HG03064 (cell line): ENCODE measurements around the gene PSD2.
A peak's percentile ranks its signal among the peaks of the same experiment; 100 is the strongest.

Source experiments
- ATAC-seq: cut with Tn5 transposase; IDR thresholded peaks from one replicate; pipeline ENCODE4 v1.9.1; 2021; ENCODE audit warnings: low read depth; ENCODE audit not compliant: unreplicated experiment

PSD2 gene

DNA sequence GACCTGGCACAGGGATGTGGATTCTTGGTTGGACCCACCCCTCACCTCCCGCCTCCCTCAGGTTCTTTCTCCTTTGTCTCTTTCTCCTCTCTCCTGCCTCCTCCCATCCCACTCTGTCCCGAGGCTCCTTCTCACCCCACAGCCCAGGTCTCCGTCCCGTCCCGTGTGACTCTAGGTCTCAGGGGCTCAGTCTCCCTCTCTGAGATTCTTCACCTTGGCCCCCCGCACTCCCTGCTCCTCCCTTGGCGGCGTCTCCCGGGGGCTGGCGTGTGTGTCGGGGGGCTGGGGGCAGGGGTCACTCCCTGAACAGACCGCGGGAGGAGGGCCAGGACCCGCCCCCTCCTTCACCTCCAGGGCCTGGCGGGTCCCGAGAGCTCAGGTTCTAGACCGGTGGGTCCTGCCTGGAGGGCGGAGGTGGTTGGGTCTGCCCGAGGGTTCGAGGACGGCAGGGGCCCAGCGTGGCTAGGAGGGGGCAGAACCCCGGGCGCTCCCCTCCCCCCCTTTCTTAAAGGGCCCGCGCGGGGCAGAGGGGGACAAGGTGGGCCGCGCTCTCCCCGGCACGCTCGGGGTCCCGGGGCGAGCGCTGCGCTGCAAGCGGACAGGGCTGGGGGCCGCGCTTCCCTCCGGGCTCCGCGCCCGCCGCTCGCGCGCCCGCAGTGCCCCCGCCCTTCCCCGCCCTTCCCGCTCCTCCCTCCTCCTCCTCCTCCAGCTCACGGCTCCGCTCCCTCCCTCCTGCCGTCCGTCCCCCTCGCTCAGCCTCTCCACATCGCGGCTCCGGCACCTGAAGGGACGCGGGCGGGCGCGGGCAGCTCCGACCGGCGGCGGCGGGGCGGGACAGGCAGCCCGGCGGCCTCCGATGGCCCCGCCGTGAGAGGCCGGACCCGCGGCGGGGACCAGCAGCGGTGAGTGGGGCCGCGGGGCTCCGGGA lies at the start of gene PSD2:
PSD2 (plus strand) TSS at position 735 of the 928 bp plus-strand sequence. CDS start 13,633 bp downstream, outside the sequence.
- ATAC-seq, result no peak

GRCh38 chr5:139746691-139747582 lies 48.7 kb upstream of the PSD2 start:
- ATAC-seq, result peak; percentile 33

DNA sequence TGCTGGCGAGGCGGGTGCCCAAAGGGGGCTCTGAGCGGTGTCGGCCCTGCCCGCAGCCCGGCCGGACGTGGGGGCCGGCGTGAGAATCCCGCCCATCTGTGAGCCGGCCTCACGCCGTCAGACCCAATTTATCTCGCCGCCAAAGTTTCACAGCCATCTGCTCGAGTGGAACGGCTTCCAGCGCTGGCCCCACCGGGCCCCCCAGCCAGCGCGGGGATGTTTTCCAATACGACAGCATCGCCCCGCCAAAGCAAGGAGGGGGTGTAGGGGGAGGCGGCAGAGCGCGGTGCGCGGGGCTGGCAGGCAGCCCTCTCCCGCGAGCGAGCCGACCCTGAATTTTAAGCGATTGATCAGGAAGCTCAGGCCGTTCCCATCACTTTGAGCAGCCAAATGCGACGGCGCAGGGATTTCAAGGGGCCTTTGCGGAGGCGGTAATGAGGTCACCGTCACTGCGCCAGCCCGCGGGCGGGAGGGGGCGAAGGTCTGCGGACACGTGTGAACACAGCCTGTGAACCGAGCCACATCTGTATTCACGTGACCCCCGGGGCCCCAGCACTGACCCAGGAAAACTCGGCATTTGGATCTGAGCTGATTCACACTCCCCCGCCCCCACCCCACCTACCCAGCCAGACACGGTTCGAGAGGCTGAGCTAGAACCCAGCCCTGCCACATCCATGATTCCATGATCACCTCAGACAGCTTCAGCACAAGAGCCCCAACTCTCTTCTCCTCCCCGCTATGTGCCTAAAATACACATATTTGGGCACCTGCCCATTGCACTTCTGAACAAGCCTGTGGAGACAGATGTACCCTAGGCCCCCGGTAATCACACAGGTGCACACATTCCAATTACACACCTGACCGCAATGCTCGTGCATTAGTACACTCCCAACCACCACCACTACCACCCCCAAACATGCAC lies 47.8 kb upstream of the PSD2 start:
- peak; percentile 6 for ATAC-seq

DNA sequence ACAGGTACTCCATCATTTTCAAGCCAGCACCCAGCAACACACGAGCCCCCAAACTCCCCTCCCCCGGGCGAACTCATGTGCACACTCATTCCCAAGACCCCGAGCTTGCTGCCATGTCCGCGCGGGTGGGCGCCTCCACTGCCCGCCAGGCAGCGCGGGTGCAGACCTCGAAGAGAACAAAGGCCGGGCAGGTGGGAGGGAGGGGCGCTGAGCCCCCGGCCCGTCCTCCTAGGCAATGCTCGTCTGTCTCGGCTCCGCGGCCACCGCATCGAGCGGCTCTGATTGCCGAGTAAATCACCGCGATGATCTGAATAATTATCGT lies 47.1 kb upstream of the PSD2 start:
- no peak for ATAC-seq

DNA sequence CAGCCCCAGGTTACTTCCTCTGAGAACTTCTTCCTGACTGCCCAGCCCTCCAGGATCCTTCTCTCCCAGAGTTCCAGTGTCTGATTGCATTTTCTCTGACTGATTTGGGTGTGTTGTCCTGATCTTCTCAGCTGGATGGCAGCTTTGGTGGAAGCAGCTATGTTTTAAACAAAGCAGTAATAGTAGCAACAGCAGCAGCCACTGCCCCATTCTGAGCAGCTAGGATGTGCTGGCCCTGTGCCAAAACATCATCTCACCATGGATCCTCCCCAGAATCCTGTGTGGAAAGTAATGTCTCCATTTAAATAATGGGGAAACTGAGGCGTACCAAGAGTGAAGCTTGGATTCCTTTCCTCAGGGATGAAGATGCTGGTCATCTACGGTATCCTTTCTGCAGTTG lies 46.4 kb upstream of the PSD2 start:
- no peak for ATAC-seq

DNA sequence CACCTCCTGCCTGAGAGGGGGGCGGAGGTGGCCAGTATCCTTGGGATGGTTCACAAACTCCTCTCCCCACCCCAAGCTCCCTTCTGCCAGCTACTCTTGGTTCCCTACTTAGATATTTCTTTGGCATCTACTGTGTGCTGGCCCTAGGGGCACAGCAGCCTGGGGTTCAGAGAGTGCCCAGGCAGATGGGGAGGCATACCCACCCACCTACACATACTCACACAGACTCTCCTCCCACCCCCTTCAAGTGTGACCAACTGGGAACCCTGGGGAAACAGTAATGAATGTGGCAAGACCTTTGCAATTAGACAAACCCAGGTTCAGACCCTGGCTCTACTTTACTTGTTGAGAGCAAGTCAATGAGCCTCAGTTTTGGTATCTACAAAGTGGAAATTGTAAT lies 44.4 kb upstream of the PSD2 start:
- ATAC-seq, result no peak

DNA sequence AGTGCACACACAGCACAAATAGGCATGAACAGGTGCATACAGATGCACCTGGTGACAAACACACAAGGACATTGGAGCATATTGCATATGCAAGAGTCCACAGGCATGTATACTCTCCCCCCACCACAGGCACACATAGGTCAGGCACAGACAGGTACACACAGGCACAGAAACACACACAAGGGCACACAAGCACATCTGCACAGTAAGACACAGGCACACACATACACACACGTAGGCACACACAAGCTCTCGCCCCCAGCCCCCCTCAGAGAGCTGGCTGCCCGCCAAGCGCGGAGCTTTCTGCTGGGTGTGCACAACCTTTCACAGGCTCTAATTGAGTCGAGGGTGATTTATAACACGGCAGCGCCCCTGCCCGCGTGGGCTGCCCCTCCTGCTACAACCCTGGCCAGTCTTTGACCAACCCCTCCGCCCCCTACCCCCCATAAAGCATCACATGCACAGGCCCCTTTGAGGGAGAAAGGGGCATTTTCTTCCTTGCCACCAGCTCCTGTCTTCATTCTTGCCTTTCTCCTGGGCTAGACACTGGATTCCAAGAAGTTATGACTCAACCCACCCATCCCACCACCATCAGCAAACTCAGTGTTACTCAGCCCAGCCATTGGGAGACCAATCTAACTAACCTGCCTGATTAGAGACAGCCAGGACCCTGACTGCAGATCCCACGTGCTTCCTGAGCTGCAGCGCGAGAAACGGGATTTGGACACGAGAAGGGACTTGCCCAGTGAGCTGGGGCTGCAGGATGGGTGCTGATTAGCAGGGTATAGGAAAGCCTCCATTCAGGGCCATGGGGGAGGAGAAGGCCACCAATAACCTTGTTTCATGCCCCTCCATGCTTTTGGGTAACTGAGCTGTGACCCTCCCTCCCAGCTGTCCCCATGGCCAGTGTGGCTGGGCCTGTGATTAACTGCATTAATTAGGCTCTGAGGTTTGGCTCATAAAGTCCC lies 42.8 kb upstream of the PSD2 start:
- no peak for ATAC-seq

GRCh38 chr5:139755892-139756671 lies 39.5 kb upstream of the PSD2 start:
- ATAC-seq, result no peak

DNA sequence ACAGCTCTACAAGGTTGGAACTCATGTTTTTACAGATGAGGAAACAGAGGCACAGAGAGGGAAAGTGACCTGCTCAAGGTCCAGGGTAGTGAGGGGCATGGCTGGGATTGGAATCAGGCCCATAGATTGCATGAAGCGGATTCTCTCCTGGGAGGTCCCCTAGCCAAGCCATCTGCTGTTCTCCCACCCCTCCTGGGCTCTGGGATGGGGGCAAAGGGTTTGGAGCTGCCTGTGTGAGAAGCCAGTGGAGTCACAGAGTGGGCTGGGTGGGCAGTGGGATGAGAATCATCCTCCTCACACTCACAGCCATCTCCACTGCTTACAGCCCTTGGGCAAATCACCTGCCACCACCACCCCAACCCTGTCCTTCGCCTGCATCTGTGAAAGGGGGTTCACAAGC lies 38.6 kb upstream of the PSD2 start:
- no peak for ATAC-seq

DNA sequence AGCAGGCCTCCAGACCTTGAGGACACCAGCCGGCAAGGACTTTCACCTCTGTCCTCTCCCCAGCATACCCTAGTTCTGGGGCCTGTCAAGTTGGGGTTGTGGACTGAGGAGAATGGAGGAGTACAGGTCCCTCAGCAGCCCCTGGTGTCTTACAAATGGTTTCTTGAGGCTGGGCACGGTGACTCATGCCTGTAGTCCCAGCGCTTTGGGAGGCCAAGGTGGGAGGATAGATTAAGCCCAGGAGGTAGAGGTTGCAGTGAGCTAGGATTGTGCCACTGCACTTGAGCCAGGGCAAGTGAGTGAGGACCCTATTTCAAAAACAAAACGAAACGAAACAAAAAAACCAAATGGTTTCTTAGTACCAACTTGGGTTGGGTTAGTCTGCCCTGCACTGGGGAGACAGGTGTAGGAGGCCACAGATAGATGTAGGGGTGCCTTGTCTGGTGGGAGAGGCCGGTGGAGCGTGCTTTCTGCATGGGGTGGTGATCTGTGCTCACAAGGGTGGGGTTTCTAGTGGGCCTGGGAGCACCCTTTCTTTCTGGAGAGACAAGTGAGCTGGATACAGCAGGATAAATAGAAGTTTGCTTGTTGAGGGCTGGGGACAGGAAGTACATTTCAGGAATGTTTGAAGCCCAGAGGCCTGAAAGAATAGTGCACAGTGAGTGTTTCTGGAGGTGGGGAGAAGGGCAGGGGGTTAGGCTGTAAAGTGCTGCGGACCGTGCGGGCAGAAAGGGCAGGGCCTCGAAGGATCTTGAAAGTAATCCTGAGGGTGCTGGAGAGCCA lies 37.7 kb upstream of the PSD2 start:
- no peak for ATAC-seq

DNA sequence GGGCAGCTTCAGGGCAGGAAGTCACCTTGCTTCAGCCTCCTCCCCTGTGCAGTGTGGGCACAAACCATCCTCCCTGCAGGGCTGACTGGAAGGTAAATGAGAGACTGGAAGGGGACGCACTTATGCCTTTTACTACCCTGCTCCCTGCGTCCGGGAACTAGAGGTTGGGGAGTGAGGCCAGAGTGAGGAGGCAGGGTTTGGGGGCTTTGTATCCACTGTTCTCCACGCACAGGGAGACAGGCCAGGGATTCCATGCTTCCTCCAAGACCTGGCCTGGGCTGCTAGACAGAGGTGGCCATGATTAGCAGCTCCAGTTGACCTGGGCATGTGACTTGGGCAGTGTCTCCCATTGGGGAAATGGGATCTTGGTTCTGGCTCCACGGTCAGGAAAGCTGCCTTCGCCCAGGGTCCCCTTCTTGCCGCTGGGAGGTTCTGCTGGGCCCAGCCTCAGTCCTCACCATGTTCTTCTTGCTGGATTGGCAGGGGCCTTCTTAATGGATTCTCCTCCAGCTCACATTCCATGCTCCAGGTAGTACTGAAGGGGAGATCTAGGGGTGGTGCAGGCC lies 37.0 kb upstream of the PSD2 start:
- no peak for ATAC-seq

GRCh38 chr5:139759219-139759721 lies 36.3 kb upstream of the PSD2 start:
- ATAC-seq, result no peak

GRCh38 chr5:139760066-139761056 lies 35.2 kb upstream of the PSD2 start:
- ATAC-seq, result no peak

DNA sequence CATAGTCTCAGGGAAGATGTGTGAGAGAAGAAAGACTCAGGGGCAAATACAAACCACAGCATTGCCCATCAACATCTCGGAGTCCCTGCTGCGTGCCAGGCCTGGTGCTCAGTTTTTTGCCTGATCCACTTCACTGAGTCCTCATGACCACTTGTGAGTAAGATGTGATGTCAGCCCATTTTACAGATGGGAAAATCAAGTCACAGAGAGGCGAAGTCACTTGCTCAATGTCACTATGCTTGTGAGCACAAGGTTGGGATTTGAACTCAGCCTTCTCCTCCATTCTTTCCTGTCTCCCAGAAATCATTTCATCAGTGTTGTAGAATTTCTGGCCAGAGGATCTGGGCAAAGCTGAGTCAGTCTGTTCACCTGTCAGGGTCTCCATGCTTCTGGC lies 34.6 kb upstream of the PSD2 start:
- no peak for ATAC-seq

DNA sequence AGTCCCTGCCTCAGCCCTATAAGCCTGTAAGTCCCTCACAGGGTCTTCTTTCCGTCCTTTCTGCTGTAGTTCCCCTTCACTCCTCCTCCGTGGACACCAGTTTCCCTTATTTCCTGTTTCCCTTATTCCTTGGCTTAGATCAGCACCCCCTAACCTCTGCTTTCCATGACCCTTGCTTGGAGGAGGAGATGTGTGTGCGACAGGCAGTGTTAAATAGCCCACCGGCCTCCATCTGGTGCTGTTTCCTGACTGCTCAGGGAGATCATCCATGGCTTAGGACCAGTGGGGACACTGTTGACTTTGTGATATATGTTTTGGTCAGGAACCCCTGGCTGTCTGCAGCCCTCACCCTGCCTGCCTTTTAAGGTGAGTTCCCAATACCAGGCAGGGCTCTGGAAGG lies 34.1 kb upstream of the PSD2 start:
- no peak for ATAC-seq

- no peak for ATAC-seq
Observed at GRCh38 chr5:139762615-139763170, 32.9 kb upstream of the PSD2 start.
